Loucy (cell line): ENCODE results near the gene ADCY9.

Experiments
- H2AFZ ChIP-seq: fragments of 200-600 bp; sonication (generic); 2 replicates; pipeline ENCODE4 v1.6.0; 2016; ENCODE audit warnings: antibody characterized with exemption, mild to moderate bottlenecking, low read length, moderate library complexity
- H3F3A ChIP-seq: fragments of 200-600 bp; 2 replicates; pipeline ENCODE4 v1.6.0; 2016; ENCODE audit warnings: antibody characterized with exemption, low read depth, mild to moderate bottlenecking
- H3K27me3 ChIP-seq: fragments of 200-600 bp; sonication (generic); 2 replicates; pipeline ENCODE4 v1.6.1; 2014; ENCODE audit warnings: low read length, mild to moderate bottlenecking; ENCODE audit not compliant: insufficient read depth, poor library complexity, severe bottlenecking
- H3K36me3 ChIP-seq: fragments of 200-600 bp; sonication (generic); 2 replicates; pipeline ENCODE4 v1.6.1; 2016; ENCODE audit warnings: low read length; ENCODE audit not compliant: insufficient read depth
- H3K4me1 ChIP-seq: fragments of 200-600 bp; sonication (generic); 2 replicates; pipeline ENCODE4 v1.5.1; 2014; ENCODE audit warnings: low read length, mild to moderate bottlenecking; ENCODE audit not compliant: insufficient read depth, poor library complexity, severe bottlenecking
- H3K4me2 ChIP-seq: fragments of 200-600 bp; sonication (generic); 2 replicates; pipeline ENCODE4 v1.6.0; 2014; ENCODE audit warnings: antibody characterized with exemption, low read length, low read depth, mild to moderate bottlenecking; ENCODE audit not compliant: poor library complexity, severe bottlenecking
- H3K4me3 ChIP-seq: fragments of 200-600 bp; sonication (generic); 2 replicates; pipeline ENCODE4 v1.5.1; 2014; ENCODE audit warnings: low read length, mild to moderate bottlenecking, mixed read lengths; ENCODE audit not compliant: poor library complexity, severe bottlenecking
- H3K79me2 ChIP-seq: fragments of 200-600 bp; sonication (generic); 2 replicates; pipeline ENCODE4 v1.6.1; 2014; ENCODE audit warnings: low read length; ENCODE audit not compliant: insufficient read depth
- H3K9ac ChIP-seq: fragments of 200-600 bp; sonication (generic); 2 replicates; pipeline ENCODE4 v1.6.0; 2014; ENCODE audit warnings: mild to moderate bottlenecking, low read depth, low read length, moderate library complexity; ENCODE audit not compliant: poor library complexity, severe bottlenecking
- H3K9me2 ChIP-seq: fragments of 200-600 bp; sonication (generic); replicated peaks from 2 replicates; pipeline ENCODE4 v1.6.1; 2016; ENCODE audit warnings: low read depth, low read length, mixed read lengths
- H3K9me3 ChIP-seq: fragments of 200-600 bp; sonication (generic); 2 replicates; pipeline ENCODE4 v1.6.1; 2014; ENCODE audit warnings: mild to moderate bottlenecking, antibody characterized with exemption, low read length, low read depth; ENCODE audit not compliant: insufficient read depth
- H4K20me1 ChIP-seq: fragments of 200-600 bp; sonication (generic); 2 replicates; pipeline ENCODE4 v1.6.0; 2014; ENCODE audit warnings: antibody characterized with exemption, low read length, mild to moderate bottlenecking; ENCODE audit not compliant: insufficient read depth, poor library complexity, severe bottlenecking
- CTCF ChIP-seq: fragments of 200-600 bp; sonication (generic); conservative IDR thresholded peaks from 2 replicates; pipeline ENCODE4 v1.5.1; 2014; ENCODE audit warnings: mild to moderate bottlenecking, antibody characterized with exemption, low read length
- EZH2phosphoT487 ChIP-seq: fragments of 200-600 bp; IDR thresholded peaks from 2 replicates; pipeline ENCODE4 v1.6.1; 2018; ENCODE audit warnings: antibody characterized with exemption, mild to moderate bottlenecking, moderate library complexity, borderline replicate concordance

Gene ADCY9

GRCh38 chr16:3915426-3916260 lies 200.6 kb downstream of the ADCY9 start:
- H3K9ac ChIP-seq = no peak overlapping the region
- no peak overlapping the region for H3K4me2 ChIP-seq
- H3K36me3 ChIP-seq = no peaks in the 10 kb centered on the region
- H3K79me2 ChIP-seq = no peaks in the 10 kb centered on the region
- H3K9me3 ChIP-seq = no peaks in the 10 kb centered on the region
- no peaks in the 10 kb centered on the region for H4K20me1 ChIP-seq
- H2AFZ ChIP-seq = no peak overlapping the region
- no peak overlapping the region for H3K4me3 ChIP-seq
- TF ChIP-seq EZH2phosphoT487 (no peak), CTCF (no peak)
- H3K9me2 ChIP-seq = no peaks in the 10 kb centered on the region
- no peaks in the 10 kb centered on the region for H3K27me3 ChIP-seq
- no peaks in the 10 kb centered on the region for H3K4me1 ChIP-seq
- H3F3A ChIP-seq = no peaks in the 10 kb centered on the region

- H3K79me2 ChIP-seq = no peaks in the 10 kb centered on the region
- H3K9me3 ChIP-seq = no peaks in the 10 kb centered on the region
- H3K4me3 ChIP-seq = no peak overlapping the region
- no peaks in the 10 kb centered on the region for H3F3A ChIP-seq
- no peaks in the 10 kb centered on the region for H3K36me3 ChIP-seq
- H3K9ac ChIP-seq = no peak overlapping the region
- TF ChIP-seq CTCF (no peak), EZH2phosphoT487 (no peak)
- no peak overlapping the region for H3K4me2 ChIP-seq
- H3K4me1 ChIP-seq = no peaks in the 10 kb centered on the region
- H3K27me3 ChIP-seq = no peaks in the 10 kb centered on the region
- no peak overlapping the region for H2AFZ ChIP-seq
- H4K20me1 ChIP-seq = no peaks in the 10 kb centered on the region
- no peaks in the 10 kb centered on the region for H3K9me2 ChIP-seq
Observed at GRCh38 chr16:3912897-3913296, 203.3 kb downstream of the ADCY9 start.
